Effector memory CD8-positive, alpha-beta T cell (primary cell): Measurements from ENCODE around the gene TRAPPC8.
A peak's percentile ranks its signal among the peaks of the same experiment; 100 is the strongest.
"Not testable (repeated sequence)": the region's sequence is repeated elsewhere in the genome, so short reads cannot be mapped to it uniquely, and the experiment has no call there.

Experiments used
- ATAC-seq: fragments of 150-1000 bp; cut with Tn5 transposase; replicated peaks from 2 replicates; pipeline ENCODE4 v1.10.0; 2021; ENCODE audit warnings: mild to moderate bottlenecking, moderate library complexity
- DNase-seq, 3 experiments: peaks; one replicate each; pipeline ENCODE4 v3.0.0; 2021
- H3K27ac Mint-ChIP-seq, 2 donors: one replicate each; pipeline ENCODE4 v1.8.0; 2022; ENCODE audit warnings: mild to moderate bottlenecking in 2 of 2, mixed read lengths in 2 of 2, moderate library complexity in 2 of 2
- H3K27me3 Mint-ChIP-seq, 2 donors: one replicate each; pipeline ENCODE4 v1.8.0; 2022; ENCODE audit warnings: mixed read lengths in 2 of 2
- H3K36me3 Mint-ChIP-seq: one replicate; pipeline ENCODE4 v1.8.0; 2022; ENCODE audit warnings: mild to moderate bottlenecking, moderate library complexity, mixed read lengths; ENCODE audit not compliant: insufficient read depth
- H3K4me1 Mint-ChIP-seq, 2 donors: one replicate each; pipeline ENCODE4 v1.8.0; 2022; ENCODE audit warnings: low read depth in 2 of 2, mixed read lengths in 2 of 2
- H3K4me3 Mint-ChIP-seq, 2 donors: one replicate each; pipeline ENCODE4 v1.8.0; 2022; ENCODE audit warnings: mild to moderate bottlenecking in 2 of 2, mixed read lengths in 2 of 2, moderate library complexity in 2 of 2
- H3K9me3 Mint-ChIP-seq, 2 donors: one replicate each; pipeline ENCODE4 v1.8.0; 2022; ENCODE audit warnings: mixed read lengths in 2 of 2

The TRAPPC8 gene

DNA sequence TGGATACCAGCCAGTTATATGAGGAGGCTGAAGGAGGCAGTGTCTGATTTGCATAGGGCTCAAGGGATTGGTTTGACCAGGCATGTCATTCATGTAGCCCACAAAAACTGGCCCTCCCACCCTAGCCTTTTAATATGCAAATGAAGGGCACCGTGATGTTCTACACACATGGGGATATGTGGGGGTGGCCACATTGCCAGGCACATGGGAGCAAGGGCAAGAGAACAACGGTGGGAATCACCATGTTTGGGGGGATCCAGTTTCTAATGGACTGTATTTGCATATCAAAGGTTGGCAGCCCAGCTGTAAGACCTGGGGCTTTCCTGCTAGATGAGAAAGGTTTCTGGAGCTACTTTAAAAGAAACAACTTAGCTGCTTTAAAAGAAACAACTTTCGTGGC is 117.2 kb downstream of the TRAPPC8 start:
- H3K9me3 Mint-ChIP-seq = no peaks in the 10 kb centered on the region
- H3K4me3 Mint-ChIP-seq = no peak overlapping the region

DNA sequence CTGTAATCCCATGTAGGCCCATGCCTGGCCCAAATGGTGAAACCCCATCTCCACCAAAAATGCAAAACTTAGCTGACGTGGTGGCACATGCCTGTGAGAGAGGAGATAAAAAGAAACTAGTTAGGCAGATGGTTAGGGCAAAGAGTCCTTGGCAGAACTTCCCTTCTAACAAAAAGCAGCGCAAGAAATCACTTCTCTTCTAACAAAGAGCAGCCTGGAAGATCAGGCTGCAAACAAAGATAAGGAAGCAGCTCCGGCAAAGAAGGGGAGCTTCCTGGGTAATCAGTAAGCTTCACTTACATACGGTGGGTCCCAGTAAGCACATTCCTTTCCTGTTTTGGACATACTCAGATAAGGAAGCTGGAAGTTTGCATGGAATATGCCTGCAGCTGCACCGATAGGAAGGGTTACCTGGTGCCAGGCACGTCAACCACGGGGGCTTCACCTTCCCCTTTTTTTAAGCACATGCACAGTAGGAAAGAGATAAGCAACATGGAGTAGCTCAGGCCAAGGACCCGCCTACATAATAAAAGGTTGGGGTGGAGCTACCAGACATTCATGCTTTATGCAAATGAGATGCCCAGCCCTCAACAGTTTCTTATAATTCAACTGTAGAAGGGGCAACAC is 121.3 kb downstream of the TRAPPC8 start:
- no peak for ATAC-seq
- no peak overlapping the region for H3K27ac Mint-ChIP-seq
- peaks cover 0 to 3% of the 10 kb centered on the region in 2 donors for H3K4me1 Mint-ChIP-seq
- peaks cover 7% of the 10 kb centered on the region for H3K36me3 Mint-ChIP-seq
- no peak for DNase-seq
- H3K9me3 Mint-ChIP-seq = no peaks in the 10 kb centered on the region
- no peaks in the 10 kb centered on the region for H3K27me3 Mint-ChIP-seq
- H3K4me3 Mint-ChIP-seq = no peak overlapping the region

More for the DNA sequence above, 117.2 kb downstream of the TRAPPC8 start:
- Mint-ChIP-seq H3K4me1 (no peaks in the 10 kb centered on the region), H3K27ac (peak overlapping the region in 1 of 2 donors; percentile 12), H3K36me3 (peaks cover 16% of the 10 kb centered on the region), H3K27me3 (no peaks in the 10 kb centered on the region)
- ATAC-seq (no peak), DNase-seq (no peak)

DNA sequence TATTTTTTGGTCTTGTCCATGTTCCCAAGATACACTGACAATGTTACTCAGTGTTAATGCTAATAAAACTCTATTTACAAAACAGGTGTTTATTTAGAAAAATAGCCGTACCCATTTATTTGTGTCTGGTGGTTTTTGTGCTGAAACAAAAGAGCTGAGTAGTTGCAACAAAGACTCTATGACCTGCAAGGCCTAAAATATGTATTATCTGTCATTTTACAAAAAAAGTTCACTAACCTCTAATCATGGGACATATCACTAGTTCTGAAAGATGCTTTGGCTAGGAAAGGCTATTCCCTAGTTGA is 123.1 kb downstream of the TRAPPC8 start:
- Mint-ChIP-seq H3K4me1 (peaks cover 0 to 3% of the 10 kb centered on the region in 2 donors), H3K4me3 (no peak overlapping the region), H3K27me3 (peaks cover 0 to 8% of the 10 kb centered on the region in 2 donors), H3K36me3 (peaks cover 7% of the 10 kb centered on the region), H3K27ac (no peak overlapping the region), H3K9me3 (no peaks in the 10 kb centered on the region)
- DNase-seq (no peak), ATAC-seq (no peak)

DNA sequence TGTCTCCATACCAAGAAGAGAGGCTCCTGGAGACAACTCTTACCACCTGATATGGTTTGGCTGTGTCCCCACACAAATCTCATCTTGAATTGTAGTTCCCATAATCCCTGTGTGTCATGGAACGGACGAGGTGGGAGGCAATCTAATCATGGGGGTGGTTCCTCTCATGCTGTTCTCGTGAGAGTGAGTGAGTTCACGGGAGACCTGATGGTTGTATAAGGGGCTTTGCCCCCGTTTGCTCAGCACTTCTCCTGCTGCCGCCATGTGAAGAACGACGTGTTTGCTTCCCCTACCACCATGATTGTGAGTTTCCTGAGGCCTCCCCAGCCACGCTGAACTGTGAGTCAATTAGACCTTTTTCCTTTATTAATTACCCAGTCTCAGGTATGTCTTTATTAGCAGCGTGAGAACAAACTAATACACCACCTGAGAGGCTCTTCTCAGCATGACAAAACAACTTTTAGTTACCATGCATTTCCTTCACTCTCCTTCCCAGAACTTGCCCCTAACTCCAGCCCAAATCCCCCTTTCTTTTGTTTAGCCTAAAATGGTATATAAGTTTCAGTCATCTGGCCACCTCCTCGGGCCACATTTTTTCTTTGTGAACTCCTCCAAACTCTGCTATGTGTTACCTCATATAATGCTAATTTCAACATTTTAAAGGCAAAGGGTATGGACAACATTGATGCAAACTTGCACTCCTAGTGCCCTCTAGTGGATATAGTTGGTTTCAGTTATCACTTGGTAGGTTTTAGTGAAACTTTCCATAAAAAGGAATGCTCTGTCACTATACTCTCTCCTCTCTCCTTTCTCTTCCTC is 123.6 kb downstream of the TRAPPC8 start:
- Mint-ChIP-seq H3K27ac (no peak overlapping the region), H3K4me1 (peaks cover 0 to 3% of the 10 kb centered on the region in 2 donors), H3K27me3 (peaks cover 0 to 8% of the 10 kb centered on the region in 2 donors), H3K4me3 (no peak overlapping the region), H3K9me3 (no peaks in the 10 kb centered on the region), H3K36me3 (peaks cover 6% of the 10 kb centered on the region)
- DNase-seq = no peak
- ATAC-seq = peak; percentile 51

DNA sequence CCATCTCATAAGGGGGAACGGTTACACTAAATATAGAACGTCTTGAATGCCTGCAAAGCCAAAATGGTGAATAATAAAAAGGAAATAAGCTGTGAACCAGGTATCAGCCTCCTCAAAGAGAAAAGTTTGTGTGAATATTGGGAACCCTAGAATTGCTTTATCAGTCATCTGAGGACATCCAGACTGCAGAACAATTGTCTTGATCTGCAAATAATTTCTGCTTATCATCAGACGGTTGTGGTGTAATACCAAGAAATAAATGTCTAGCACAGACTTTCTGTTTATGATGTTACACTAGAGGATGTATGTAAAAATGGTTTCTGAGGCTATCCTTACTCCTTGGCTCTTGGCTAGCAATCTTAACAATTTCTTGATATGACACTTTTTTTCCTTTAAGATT is 128.8 kb downstream of the TRAPPC8 start:
- Mint-ChIP-seq H3K4me3 (no peak overlapping the region), H3K4me1 (no peaks in the 10 kb centered on the region), H3K36me3 (no peaks in the 10 kb centered on the region), H3K9me3 (no peaks in the 10 kb centered on the region), H3K27me3 (peaks cover 0 to 8% of the 10 kb centered on the region in 2 donors), H3K27ac (no peak overlapping the region)
- DNase-seq = no peak
- ATAC-seq = no peak

DNA sequence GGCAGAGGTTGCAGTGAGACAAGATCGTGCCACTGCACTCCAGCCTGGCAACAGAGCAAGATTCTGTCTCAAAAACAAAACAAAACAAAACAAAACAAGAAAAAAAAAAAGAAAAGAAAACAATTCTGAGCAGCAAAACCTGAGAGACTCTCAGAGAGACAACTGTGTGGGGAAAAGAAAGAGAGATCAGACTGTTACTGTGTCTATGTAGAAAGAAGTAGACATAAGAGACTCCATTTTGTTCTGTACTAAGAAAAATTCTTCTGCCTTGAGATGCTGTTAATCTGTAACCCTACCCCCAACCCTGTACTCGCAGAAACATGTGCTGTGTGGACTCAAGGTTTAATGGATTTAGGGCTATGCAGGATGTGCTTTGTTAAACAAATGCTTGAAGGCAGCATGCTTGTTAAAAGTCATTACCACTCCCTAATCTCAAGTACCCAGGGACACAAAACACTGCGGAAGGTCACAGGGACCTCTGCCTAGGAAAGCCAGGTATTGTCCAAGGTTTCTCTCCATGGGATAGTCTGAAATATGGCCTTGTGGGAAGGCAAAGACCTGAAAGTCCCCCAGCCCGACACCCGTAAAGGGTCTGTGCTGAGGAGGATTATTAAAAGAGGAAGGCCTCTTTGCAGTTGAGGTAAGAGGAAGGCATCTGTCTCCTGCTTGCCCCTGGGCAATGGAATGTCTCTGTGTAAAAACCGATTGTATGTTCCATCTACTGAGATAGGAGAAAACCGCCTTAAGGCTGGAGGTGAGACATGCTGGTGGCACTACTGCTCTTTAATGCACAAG is 132.4 kb downstream of the TRAPPC8 start:
- not testable (repeated sequence) for H3K4me3 Mint-ChIP-seq, H3K36me3 Mint-ChIP-seq, DNase-seq, H3K9me3 Mint-ChIP-seq, H3K4me1 Mint-ChIP-seq, H3K27me3 Mint-ChIP-seq, ATAC-seq, H3K27ac Mint-ChIP-seq

DNA sequence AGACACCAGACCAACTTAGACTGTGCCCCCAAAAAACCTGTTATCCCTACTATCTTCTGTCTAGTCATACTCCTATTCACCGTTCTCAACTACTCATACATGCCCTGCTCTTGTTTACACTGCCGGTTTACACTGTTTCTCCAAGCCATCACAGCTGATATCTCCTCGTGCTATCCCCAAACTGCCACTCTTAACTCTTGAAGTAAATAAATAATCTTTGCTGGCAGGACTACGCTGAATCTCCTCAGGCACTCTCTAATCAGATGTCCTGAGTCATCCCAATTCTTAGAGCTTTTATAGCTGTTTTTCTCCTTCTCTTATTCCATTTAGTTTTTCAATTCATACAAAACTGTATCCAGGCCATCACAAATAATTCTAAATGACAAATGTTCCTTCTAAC is 133.9 kb downstream of the TRAPPC8 start:
- H3K27me3 Mint-ChIP-seq, H3K4me3 Mint-ChIP-seq, H3K36me3 Mint-ChIP-seq, H3K27ac Mint-ChIP-seq, H3K4me1 Mint-ChIP-seq, DNase-seq, ATAC-seq, H3K9me3 Mint-ChIP-seq: not testable (repeated sequence)

DNA sequence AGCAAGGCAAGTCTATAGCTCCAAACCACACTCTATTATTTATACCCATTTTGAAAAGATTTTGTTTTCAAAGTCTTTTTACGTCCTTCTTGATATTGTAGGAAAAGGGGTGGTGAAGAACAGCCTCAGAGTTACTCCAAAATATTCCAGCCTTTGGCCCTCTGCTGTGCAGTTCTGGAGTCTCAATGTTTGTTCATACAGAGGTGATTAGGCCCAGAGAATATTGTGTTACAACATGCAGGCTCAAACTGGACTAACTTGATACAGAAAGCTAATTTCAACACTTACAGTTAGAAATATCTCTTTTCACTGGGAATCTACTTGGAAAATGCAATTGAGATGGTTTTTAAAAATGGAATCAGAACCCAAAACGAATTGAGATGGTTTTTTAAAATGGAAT is 141.8 kb downstream of the TRAPPC8 start:
- no peaks in the 10 kb centered on the region for H3K36me3 Mint-ChIP-seq
- ATAC-seq (no peak), DNase-seq (no peak)
- no peak overlapping the region for H3K27ac Mint-ChIP-seq
- H3K4me3 Mint-ChIP-seq = no peak overlapping the region
- H3K9me3 Mint-ChIP-seq = no peaks in the 10 kb centered on the region
- H3K4me1 Mint-ChIP-seq = no peaks in the 10 kb centered on the region
- no peaks in the 10 kb centered on the region for H3K27me3 Mint-ChIP-seq

DNA sequence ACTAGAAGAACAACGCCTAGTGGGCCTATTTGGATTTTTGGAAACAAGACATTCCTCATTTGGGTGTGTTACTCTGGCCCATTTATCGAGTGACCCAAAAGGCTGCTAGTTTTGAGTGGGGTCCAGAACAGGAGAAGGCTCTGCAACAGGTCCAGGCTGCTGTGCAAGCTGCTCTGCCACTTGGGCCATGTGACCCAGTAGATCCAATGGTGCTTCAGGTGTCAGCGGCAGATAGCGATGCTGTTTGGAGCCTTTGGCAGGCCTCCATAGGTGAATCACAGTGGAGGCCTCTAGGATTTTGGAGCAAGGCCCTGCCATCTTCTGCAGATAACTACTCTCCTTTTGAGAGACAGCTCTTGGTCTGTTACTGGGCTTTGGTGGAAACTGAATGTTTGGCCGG is 143.7 kb downstream of the TRAPPC8 start:
- H3K27ac Mint-ChIP-seq, H3K27me3 Mint-ChIP-seq, H3K4me3 Mint-ChIP-seq, DNase-seq, H3K36me3 Mint-ChIP-seq, H3K4me1 Mint-ChIP-seq, ATAC-seq, H3K9me3 Mint-ChIP-seq: not testable (repeated sequence)

DNA sequence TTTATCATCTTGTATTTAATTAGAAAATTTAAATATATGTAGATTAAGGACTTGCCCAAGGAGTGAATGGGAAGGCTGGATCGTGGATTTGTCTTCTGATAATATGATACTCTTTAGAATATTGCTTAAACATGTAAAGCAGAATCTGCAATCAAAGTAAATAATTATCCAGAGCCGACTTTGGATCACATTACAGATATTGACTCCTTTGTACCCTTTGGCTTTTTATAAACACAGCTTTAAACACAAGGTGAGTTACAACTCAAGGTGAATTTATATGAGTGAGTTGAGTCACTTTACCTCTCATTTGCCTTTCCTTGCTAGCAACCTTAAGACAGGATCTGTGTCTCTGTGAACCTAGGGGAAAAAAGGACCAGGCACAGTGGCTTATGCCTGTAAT is 144.5 kb downstream of the TRAPPC8 start:
- Mint-ChIP-seq H3K27me3 (no peaks in the 10 kb centered on the region), H3K4me1 (no peaks in the 10 kb centered on the region), H3K36me3 (no peaks in the 10 kb centered on the region), H3K9me3 (no peaks in the 10 kb centered on the region), H3K4me3 (no peak overlapping the region), H3K27ac (no peak overlapping the region)
- ATAC-seq (no peak), DNase-seq (no peak)

DNA sequence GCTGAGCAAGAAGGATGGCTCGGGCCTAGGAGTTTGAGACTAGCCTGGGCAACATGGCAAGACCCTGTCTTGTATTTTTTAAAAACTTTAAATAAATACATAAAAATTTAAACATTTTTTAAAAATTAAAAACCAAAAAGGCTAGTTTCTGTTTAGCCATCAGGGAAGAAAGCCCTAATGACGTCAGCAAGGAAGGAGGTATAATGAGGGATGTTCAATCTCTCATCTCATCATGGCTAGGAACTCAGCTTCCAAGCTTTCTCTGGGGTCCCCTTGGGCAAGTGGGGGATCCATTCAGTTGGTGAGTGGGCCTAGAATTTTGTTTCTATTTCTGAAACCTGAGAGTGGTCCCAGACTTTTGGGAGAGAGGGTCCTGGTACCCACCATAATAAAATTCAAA is 147.2 kb downstream of the TRAPPC8 start:
- H3K27ac Mint-ChIP-seq = no peak overlapping the region

DNA sequence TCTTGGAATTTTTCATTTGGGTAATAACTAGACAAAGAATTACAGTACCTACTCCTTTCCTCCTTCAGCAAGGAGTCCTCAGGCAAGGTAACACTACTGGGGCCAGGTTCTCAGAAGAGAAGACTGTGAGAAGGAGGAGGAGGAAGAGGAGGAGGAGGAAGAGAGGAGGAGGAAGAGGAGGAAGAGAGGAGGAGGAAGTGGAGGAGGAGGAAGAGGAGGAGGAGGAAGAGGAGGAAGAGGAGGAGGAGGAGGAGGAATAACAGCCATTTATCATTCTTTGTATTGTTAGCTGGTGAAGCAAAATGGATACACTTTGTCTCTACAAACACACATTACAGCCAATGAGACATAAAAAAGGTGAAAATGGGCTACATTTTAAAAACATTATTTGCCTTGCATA is 149.4 kb downstream of the TRAPPC8 start:
- H3K27ac Mint-ChIP-seq = no peak overlapping the region
- H3K4me1 Mint-ChIP-seq = no peaks in the 10 kb centered on the region

More for the DNA sequence above, 147.2 kb downstream of the TRAPPC8 start:
- H3K4me3 Mint-ChIP-seq = no peak overlapping the region
- no peaks in the 10 kb centered on the region for H3K27me3 Mint-ChIP-seq
- no peaks in the 10 kb centered on the region for H3K36me3 Mint-ChIP-seq
- no peaks in the 10 kb centered on the region for H3K9me3 Mint-ChIP-seq
- no peak for ATAC-seq
- DNase-seq = no peak
- H3K4me1 Mint-ChIP-seq = no peaks in the 10 kb centered on the region

DNA sequence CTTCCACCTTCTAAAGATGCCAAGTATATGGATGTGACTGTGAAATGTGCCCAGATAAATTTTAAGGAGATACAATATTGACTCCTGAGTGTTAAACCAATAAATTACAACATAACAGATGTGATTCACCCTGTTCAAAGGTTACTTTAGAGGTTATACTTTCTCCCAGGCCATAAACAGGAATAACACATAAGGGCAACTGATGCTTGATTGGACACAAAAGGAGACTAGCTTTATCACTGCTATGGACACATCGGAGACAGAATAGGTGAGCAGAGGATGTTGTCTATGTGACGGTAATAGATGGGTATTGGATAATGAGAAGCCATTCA is 150.4 kb downstream of the TRAPPC8 start:
- Mint-ChIP-seq H3K27me3 (no peaks in the 10 kb centered on the region), H3K27ac (no peak overlapping the region), H3K9me3 (no peaks in the 10 kb centered on the region), H3K4me1 (no peaks in the 10 kb centered on the region), H3K4me3 (no peak overlapping the region), H3K36me3 (no peaks in the 10 kb centered on the region)
- DNase-seq (no peak), ATAC-seq (no peak)

More for the DNA sequence above, 149.4 kb downstream of the TRAPPC8 start:
- H3K9me3 Mint-ChIP-seq = no peaks in the 10 kb centered on the region
- H3K27me3 Mint-ChIP-seq = no peaks in the 10 kb centered on the region
- DNase-seq (no peak), ATAC-seq (no peak)
- no peak overlapping the region for H3K4me3 Mint-ChIP-seq
- H3K36me3 Mint-ChIP-seq = no peaks in the 10 kb centered on the region
